GM19455 (cell line): ENCODE results near the gene VCAN.
A peak's percentile ranks its signal among the peaks of the same experiment; 100 is the strongest.

Experiments
- ATAC-seq: cut with Tn5 transposase; IDR thresholded peaks from one replicate; pipeline ENCODE4 v1.9.1; 2021; ENCODE audit not compliant: unreplicated experiment

VCAN gene

GRCh38 chr5:83527722-83528438 lies 56.3 kb downstream of the VCAN start:
- ATAC-seq, result no peak

- no peak for ATAC-seq
Observed at GRCh38 chr5:83528439-83528769, 56.9 kb downstream of the VCAN start.

GRCh38 chr5:83530193-83530592 lies 58.6 kb downstream of the VCAN start:
- ATAC-seq, result no peak

- ATAC-seq, result no peak
Observed at GRCh38 chr5:83531661-83532060, 60.1 kb downstream of the VCAN start.

- no peak for ATAC-seq
Observed at GRCh38 chr5:83538786-83539462, 67.4 kb downstream of the VCAN start.

GRCh38 chr5:83539463-83539790 lies 67.9 kb downstream of the VCAN start:
- no peak for ATAC-seq

- no peak for ATAC-seq
Observed at GRCh38 chr5:83540105-83540504, 68.6 kb downstream of the VCAN start.

- ATAC-seq, result no peak
Observed at GRCh38 chr5:83540783-83541182, 69.2 kb downstream of the VCAN start.

GRCh38 chr5:83542839-83543238 lies 71.3 kb downstream of the VCAN start:
- no peak for ATAC-seq

GRCh38 chr5:83543898-83544297 lies 72.4 kb downstream of the VCAN start:
- no peak for ATAC-seq

GRCh38 chr5:83547161-83547560 lies 75.6 kb downstream of the VCAN start:
- ATAC-seq, result no peak

GRCh38 chr5:83547889-83548288 lies 76.3 kb downstream of the VCAN start:
- ATAC-seq, result no peak

GRCh38 chr5:83548581-83548980 lies 77.0 kb downstream of the VCAN start:
- no peak for ATAC-seq

GRCh38 chr5:83549076-83549475 lies 77.5 kb downstream of the VCAN start:
- ATAC-seq, result no peak

- ATAC-seq, result no peak
Observed at GRCh38 chr5:83549674-83550073, 78.1 kb downstream of the VCAN start.

- no peak for ATAC-seq
Observed at GRCh38 chr5:83551821-83552220, 80.3 kb downstream of the VCAN start.

- no peak for ATAC-seq
Observed at GRCh38 chr5:83552275-83552674, 80.7 kb downstream of the VCAN start.

GRCh38 chr5:83553000-83553486 lies 81.5 kb downstream of the VCAN start:
- no peak for ATAC-seq

- no peak for ATAC-seq
Observed at GRCh38 chr5:83554133-83554532, 82.6 kb downstream of the VCAN start.

GRCh38 chr5:83554686-83555085 lies 83.1 kb downstream of the VCAN start:
- ATAC-seq, result no peak

- no peak for ATAC-seq
Observed at GRCh38 chr5:83555263-83555662, 83.7 kb downstream of the VCAN start.

GRCh38 chr5:83556190-83556589 lies 84.6 kb downstream of the VCAN start:
- peak; percentile 56 for ATAC-seq
